Kidney (tissue), 14 donors: ENCODE results near the gene SPATA31C1. TPM values are rescaled to one million over a fixed set of nuclear protein-coding genes. Genes with fewer than 3 reads are reported as not detected.

ENCODE experiments used
- DNase-seq, 5 donors: peaks; one replicate each; pipeline ENCODE4 v3.0.0-alpha.2; 2013 to 2020
- FAIRE-seq: peaks from 2 replicates; lab custom pipeline; 2012; peaks lifted over from hg19 to GRCh38; lab: Jason Lieb, UNC
- H3K27ac ChIP-seq, 2 donors: one replicate each; pipeline ENCODE4 v1.7.0; 2013; ENCODE audit warnings: low read depth in 2 of 2, low read length in 2 of 2, inconsistent platforms in 1 of 2
- H3K27me3 ChIP-seq: one replicate; pipeline ENCODE4 v1.7.1; 2013; ENCODE audit warnings: low read length, inconsistent platforms; ENCODE audit not compliant: control insufficient read depth, insufficient read depth
- H3K36me3 ChIP-seq, 3 donors: one replicate each; pipeline versions ENCODE4 v1.7.0 to v1.7.1; 2013; ENCODE audit warnings: low read length in 3 of 3, control low read depth in 1 of 3, inconsistent platforms in 1 of 3; ENCODE audit not compliant: insufficient read depth in 3 of 3, control insufficient read depth in 2 of 3
- H3K4me1 ChIP-seq, 3 donors: one replicate each; pipeline versions ENCODE4 v1.7.0 to v1.7.1; 2013; ENCODE audit warnings: low read length in 3 of 3, inconsistent platforms in 1 of 3, low read depth in 1 of 3; ENCODE audit not compliant: control insufficient read depth in 2 of 3, insufficient read depth in 2 of 3
- H3K4me3 ChIP-seq, 3 donors: one replicate each; pipeline versions ENCODE4 v1.7.0 to v1.8.1; 2013; ENCODE audit warnings: low read length in 3 of 3, control low read depth in 1 of 3, inconsistent platforms in 1 of 3
- H3K9ac ChIP-seq, 3 donors: one replicate each; pipeline versions ENCODE4 v1.7.0 to v1.7.1; 2013; ENCODE audit warnings: low read length in 3 of 3, control low read depth in 1 of 3, inconsistent platforms in 1 of 3
- H3K9me3 ChIP-seq, 3 donors: one replicate each; pipeline versions ENCODE4 v1.7.0 to v1.7.1; 2013; ENCODE audit warnings: low read length in 3 of 3, control low read depth in 1 of 3, inconsistent platforms in 1 of 3; ENCODE audit not compliant: control insufficient read depth in 2 of 3, insufficient read depth in 1 of 3
- intact Hi-C: fragments of 100-400 bp; cut with DNase I; formaldehyde crosslinking; loops from one replicate; pipeline ENCODE4 v1.11.1; 2022
- polyA plus RNA-seq: library from polyadenylated mRNA; stranded (reverse); fragments of 350-450 nt; fragmentation: Illumina TruSeq; extraction: RNeasy Lipid Tissue Mini Kit (QIAGEN cat#74804); gene quantifications from one replicate; pipeline ENCODE4 v1.2.3, GENCODE V29; 2014; ENCODE audit warnings: low read depth, low replicate concordance; ENCODE audit not compliant: insufficient read depth
- total RNA-seq: library from RNA; stranded (reverse); fragmentation: NEBNext Ultra II Directional; extraction: Animal tissue kit (Norgen Biotek cat#: 25700); gene quantifications from one replicate; pipeline ENCODE4 v1.2.1, GENCODE V29; 2021
- TF ChIP-seq, protein P1 (sequence below): IDR thresholded peaks from 3 replicates; pipeline ENCODE4 v1.5.1; 2012; ENCODE audit warnings: mild to moderate bottlenecking, moderate library complexity, borderline replicate concordance; ENCODE audit not compliant: insufficient read depth; ENCODE audit errors: extremely low read depth
- donor health status: control.
- donor health status: control.
- donor health status: control.
- donor health status: control.
- donor health status: control.
- donor health status: DM: yes; HTN: yes; CAD: no.
- donor health status: Normal renal cell carcinoma (clear cell type).

Gene SPATA31C1
- total and polyA plus RNA-seq, 2 donors from 2014 or later = not detected

DNA sequence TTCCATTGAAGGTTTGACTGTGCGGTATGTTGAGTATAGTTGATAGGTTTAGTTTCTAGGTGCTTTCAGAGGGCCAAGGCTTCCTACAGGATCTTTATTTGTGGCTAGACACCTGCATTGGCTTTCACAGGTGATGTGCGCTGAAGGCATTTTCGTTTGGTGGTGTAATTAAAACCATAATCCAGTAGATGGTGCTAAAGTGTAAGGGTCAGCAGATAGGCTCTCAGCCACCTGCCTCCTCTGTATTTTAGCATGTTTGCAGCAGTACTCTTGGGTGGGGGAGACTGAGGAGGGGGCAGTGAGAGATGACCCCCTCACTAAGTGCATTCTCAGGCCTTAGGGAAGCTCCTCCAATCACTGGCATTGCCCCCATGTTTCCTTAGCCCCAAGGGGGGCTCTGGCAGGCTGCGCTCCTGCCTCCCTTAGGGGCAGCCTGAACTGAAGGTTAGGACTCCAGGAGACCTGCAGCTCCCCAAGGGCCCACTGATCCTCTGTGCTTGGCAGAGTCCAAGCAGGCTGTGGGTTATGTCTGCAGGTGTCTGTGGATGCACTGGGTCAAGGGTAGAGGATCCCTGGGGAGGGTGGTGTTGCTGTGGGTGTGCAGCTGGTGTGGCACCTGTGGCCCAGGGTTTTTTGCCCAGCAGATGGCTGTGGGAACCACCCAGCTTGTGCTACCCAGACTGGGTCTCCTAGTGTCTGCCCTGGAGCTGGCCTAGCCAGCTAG lies 33.2 kb downstream of the SPATA31C1 start:
- H3K4me3 ChIP-seq = no peak overlapping the region
- H3K27me3 ChIP-seq = no peaks in the 10 kb centered on the region
- intact Hi-C loops = no loop called here
- peaks cover 0 to 1% (median 0%) of the 10 kb centered on the region in 3 donors for H3K9me3 ChIP-seq
- H3K27ac ChIP-seq = no peak overlapping the region
- DNase-seq (peak in 2 of 5 donors; percentile 21 to 30), FAIRE-seq (no peak)
- TF ChIP-seq, protein P1, sequence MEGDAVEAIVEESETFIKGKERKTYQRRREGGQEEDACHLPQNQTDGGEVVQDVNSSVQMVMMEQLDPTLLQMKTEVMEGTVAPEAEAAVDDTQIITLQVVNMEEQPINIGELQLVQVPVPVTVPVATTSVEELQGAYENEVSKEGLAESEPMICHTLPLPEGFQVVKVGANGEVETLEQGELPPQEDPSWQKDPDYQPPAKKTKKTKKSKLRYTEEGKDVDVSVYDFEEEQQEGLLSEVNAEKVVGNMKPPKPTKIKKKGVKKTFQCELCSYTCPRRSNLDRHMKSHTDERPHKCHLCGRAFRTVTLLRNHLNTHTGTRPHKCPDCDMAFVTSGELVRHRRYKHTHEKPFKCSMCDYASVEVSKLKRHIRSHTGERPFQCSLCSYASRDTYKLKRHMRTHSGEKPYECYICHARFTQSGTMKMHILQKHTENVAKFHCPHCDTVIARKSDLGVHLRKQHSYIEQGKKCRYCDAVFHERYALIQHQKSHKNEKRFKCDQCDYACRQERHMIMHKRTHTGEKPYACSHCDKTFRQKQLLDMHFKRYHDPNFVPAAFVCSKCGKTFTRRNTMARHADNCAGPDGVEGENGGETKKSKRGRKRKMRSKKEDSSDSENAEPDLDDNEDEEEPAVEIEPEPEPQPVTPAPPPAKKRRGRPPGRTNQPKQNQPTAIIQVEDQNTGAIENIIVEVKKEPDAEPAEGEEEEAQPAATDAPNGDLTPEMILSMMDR = peak; percentile 54
- H3K9ac ChIP-seq = no peak overlapping the region
- H3K36me3 ChIP-seq = no peaks in the 10 kb centered on the region
- H3K4me1 ChIP-seq = no peaks in the 10 kb centered on the region

DNA sequence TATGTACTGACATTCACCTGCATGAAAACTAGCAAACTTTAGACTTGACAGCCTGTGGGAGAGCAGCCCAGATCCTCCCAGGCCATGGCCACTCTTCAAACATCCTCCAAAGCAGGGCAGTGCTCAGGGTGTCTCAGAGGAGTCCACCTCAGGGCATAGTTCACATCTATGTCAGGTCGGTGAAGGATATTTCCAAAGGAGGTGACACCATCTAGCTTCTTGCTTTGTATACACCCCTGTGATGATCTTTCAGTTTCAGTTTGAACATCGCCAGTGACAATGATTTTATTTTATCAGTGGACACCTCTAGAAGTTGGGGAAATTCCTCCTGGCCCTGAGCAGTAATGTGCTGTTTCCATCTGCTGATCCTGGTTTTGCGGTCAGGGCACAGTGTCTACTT lies 36.5 kb downstream of the SPATA31C1 start:
- no peak overlapping the region for H3K4me3 ChIP-seq
- H3K36me3 ChIP-seq = no peaks in the 10 kb centered on the region
- H3K9ac ChIP-seq = no peak overlapping the region
- no peak for DNase-seq
- no peaks in the 10 kb centered on the region for H3K27me3 ChIP-seq
- TF ChIP-seq, protein P1 = no peak
- FAIRE-seq = no peak
- peaks cover 0 to 1% (median 0%) of the 10 kb centered on the region in 3 donors for H3K9me3 ChIP-seq
- intact Hi-C loops = no loop called here
- H3K27ac ChIP-seq = no peak overlapping the region
- no peaks in the 10 kb centered on the region for H3K4me1 ChIP-seq

GRCh38 chr9:87957839-87958238 lies 40.1 kb downstream of the SPATA31C1 start:
- no peak overlapping the region for H3K9ac ChIP-seq
- no peaks in the 10 kb centered on the region for H3K36me3 ChIP-seq
- no peaks in the 10 kb centered on the region for H3K27me3 ChIP-seq
- H3K27ac ChIP-seq = no peak overlapping the region
- TF ChIP-seq, protein P1 = no peak
- no peaks in the 10 kb centered on the region for H3K4me1 ChIP-seq
- intact Hi-C loops = no loop called here
- FAIRE-seq = no peak
- no peak overlapping the region for H3K4me3 ChIP-seq
- no peak for DNase-seq
- H3K9me3 ChIP-seq = no peaks in the 10 kb centered on the region
